ENCODE data around the gene C1orf226. TPM values are rescaled to one million over a fixed set of nuclear protein-coding genes. Genes with fewer than 3 reads are reported as not detected.

The C1orf226 gene
- total and polyA plus RNA-seq, 2 experiments from 2014 or later: 2.8 to 6.6 TPM

DNA sequence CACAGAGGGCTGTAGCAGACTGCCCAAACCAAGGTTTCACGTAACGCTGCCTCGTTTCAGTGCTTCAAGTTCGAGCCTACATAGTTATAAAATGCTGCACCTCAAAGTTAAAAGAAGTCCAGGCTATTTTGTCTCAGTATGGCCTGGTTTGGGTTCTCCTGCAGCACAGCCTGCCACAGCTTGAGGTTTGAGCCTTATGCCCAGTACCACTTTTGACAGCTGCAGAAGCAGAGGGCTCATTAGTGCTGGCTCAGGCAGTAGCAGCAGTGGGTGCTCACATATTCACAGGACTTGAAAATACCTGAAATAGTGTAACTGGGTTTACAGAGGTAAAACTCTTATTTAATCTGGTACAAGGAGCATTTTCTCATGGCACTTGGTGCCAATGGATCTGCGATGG is 20.2 kb upstream of the C1orf226 start:
- Histone ChIP-seq H3K4me1 (ENCODE audit: insufficient read depth) (no peaks in the 10 kb centered on the region), H3K4me2 (no peak overlapping the region), H2AFZ (no peak overlapping the region), H3K36me3 (replicated peaks; ENCODE audit: insufficient read depth, low read depth) (no peaks in the 10 kb centered on the region), H3K79me2 (no peaks in the 10 kb centered on the region), H3K27ac (no peak overlapping the region), H3K9me3 (ENCODE audit: low read depth) (no peaks in the 10 kb centered on the region), H3K27me3 (no peaks in the 10 kb centered on the region), H3K9me2 (replicated peaks; ENCODE audit: insufficient read depth) (no peaks in the 10 kb centered on the region), H3K4me3 (no peak overlapping the region), H4K20me1 (ENCODE audit: insufficient read depth, poor library complexity, severe bottlenecking) (no peaks in the 10 kb centered on the region)
- DNase-seq (ENCODE audit: low spot score): no peak
- 95% methylated on average over 5 of the region's 5 CpGs for WGBS (ENCODE audit: low lambda C conversion rate, missing lambda C conversion rate)
- TF ChIP-seq EZH2 (IDR thresholded peaks at IDR 0.05; ENCODE audit: borderline replicate concordance) (no peak), EZH2phosphoT487 (IDR thresholded peaks at IDR 0.05; ENCODE audit: low read depth, severe bottlenecking, unreplicated experiment) (no peak)
- TF ChIP-seq, protein P1, sequence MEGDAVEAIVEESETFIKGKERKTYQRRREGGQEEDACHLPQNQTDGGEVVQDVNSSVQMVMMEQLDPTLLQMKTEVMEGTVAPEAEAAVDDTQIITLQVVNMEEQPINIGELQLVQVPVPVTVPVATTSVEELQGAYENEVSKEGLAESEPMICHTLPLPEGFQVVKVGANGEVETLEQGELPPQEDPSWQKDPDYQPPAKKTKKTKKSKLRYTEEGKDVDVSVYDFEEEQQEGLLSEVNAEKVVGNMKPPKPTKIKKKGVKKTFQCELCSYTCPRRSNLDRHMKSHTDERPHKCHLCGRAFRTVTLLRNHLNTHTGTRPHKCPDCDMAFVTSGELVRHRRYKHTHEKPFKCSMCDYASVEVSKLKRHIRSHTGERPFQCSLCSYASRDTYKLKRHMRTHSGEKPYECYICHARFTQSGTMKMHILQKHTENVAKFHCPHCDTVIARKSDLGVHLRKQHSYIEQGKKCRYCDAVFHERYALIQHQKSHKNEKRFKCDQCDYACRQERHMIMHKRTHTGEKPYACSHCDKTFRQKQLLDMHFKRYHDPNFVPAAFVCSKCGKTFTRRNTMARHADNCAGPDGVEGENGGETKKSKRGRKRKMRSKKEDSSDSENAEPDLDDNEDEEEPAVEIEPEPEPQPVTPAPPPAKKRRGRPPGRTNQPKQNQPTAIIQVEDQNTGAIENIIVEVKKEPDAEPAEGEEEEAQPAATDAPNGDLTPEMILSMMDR (IDR thresholded peaks at IDR 0.05; ENCODE audit: poor library complexity): no peak

DNA sequence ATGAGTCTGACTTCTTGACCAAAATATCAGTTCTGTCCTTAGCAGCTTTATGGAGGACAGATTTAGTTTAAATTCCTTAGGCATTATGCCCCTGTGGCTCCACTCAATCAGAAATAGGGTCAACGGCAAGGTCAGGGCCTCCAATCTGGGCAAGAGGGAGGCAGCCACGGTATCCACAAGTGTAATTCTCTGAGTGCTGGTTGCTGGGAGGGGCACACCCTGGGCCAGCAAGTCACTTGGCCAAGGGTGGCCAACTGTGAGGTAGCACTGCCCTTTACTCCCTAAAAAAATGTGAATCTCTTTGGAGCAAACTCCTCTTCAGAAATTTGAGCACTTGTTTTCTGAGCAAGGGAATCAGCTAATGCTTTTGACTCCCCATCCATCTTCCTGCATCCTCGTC is 17.7 kb upstream of the C1orf226 start:
- Histone ChIP-seq H3K4me1 (ENCODE audit: insufficient read depth) (peaks cover 2% of the 10 kb centered on the region), H3K4me3 (no peak overlapping the region), H3K27ac (no peak overlapping the region), H3K79me2 (no peaks in the 10 kb centered on the region), H3K27me3 (no peaks in the 10 kb centered on the region), H3K9me2 (replicated peaks; ENCODE audit: insufficient read depth) (no peaks in the 10 kb centered on the region), H3K36me3 (replicated peaks; ENCODE audit: insufficient read depth, low read depth) (no peaks in the 10 kb centered on the region), H4K20me1 (ENCODE audit: insufficient read depth, poor library complexity, severe bottlenecking) (no peaks in the 10 kb centered on the region), H3K9me3 (ENCODE audit: low read depth) (no peaks in the 10 kb centered on the region), H3K4me2 (no peak overlapping the region), H2AFZ (no peak overlapping the region)
- no peak for DNase-seq (ENCODE audit: low spot score)
- TF ChIP-seq EZH2 (IDR thresholded peaks at IDR 0.05; ENCODE audit: borderline replicate concordance) (no peak), EZH2phosphoT487 (IDR thresholded peaks at IDR 0.05; ENCODE audit: low read depth, severe bottlenecking, unreplicated experiment) (no peak)
- TF ChIP-seq, protein P1 (IDR thresholded peaks at IDR 0.05; ENCODE audit: poor library complexity): no peak
- WGBS (ENCODE audit: low lambda C conversion rate, missing lambda C conversion rate): 94% methylated on average over 3 of the region's 3 CpGs

DNA sequence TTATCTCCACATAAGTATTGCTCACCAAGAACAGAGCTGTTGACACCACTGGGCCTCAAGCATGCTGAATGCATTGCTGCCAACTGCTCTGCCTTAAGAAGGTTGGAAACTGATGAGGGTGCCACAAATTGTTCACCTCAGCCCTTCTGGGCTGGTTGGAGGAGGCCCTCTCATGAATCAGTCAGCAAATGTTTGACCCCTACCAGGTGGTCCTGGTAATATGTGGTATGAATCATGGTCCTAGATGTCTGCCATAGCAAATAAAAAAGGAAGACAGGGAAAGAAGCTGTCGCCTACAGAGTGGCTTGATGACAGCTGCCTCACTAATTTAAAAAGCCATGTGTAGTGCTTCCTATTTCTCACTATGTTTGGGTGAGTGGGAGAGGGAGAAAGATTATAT is 17.0 kb upstream of the C1orf226 start:
- 94% methylated on average over 1 of the region's 1 CpG for WGBS (ENCODE audit: low lambda C conversion rate, missing lambda C conversion rate)
- Histone ChIP-seq H3K4me2 (no peak overlapping the region), H2AFZ (no peak overlapping the region), H3K36me3 (replicated peaks; ENCODE audit: insufficient read depth, low read depth) (no peaks in the 10 kb centered on the region), H4K20me1 (ENCODE audit: insufficient read depth, poor library complexity, severe bottlenecking) (no peaks in the 10 kb centered on the region), H3K27ac (no peak overlapping the region), H3K4me3 (no peak overlapping the region), H3K27me3 (no peaks in the 10 kb centered on the region), H3K4me1 (ENCODE audit: insufficient read depth) (peaks cover 7% of the 10 kb centered on the region), H3K79me2 (no peaks in the 10 kb centered on the region), H3K9me2 (replicated peaks; ENCODE audit: insufficient read depth) (no peaks in the 10 kb centered on the region), H3K9me3 (ENCODE audit: low read depth) (no peaks in the 10 kb centered on the region)
- DNase-seq (ENCODE audit: low spot score): no peak
- TF ChIP-seq, protein P1 (IDR thresholded peaks at IDR 0.05; ENCODE audit: poor library complexity): no peak
- TF ChIP-seq EZH2 (IDR thresholded peaks at IDR 0.05; ENCODE audit: borderline replicate concordance) (no peak), EZH2phosphoT487 (IDR thresholded peaks at IDR 0.05; ENCODE audit: low read depth, severe bottlenecking, unreplicated experiment) (no peak)

All from hepatocyte (in vitro differentiated cells).